H9 (cell line): ENCODE results near the gene NCBP2L. TPM values are rescaled to one million over a fixed set of nuclear protein-coding genes. Genes with fewer than 3 reads are reported as not detected.

Experiments
- DNase-seq: peaks from one replicate; pipeline ENCODE4 v3.0.0-alpha.2; 2017
- H2AFZ ChIP-seq: one replicate; pipeline ENCODE4 v1.6.1; 2013; ENCODE audit warnings: mild to moderate bottlenecking, low read length, control low read depth, moderate library complexity
- H2AK5ac ChIP-seq: 2 replicates; pipeline ENCODE4 v1.6.1; 2013; ENCODE audit warnings: low read length, control low read depth, mixed read lengths; ENCODE audit not compliant: insufficient read length
- H2BK120ac ChIP-seq: one replicate; pipeline ENCODE4 v1.6.1; 2013; ENCODE audit warnings: low read depth, mild to moderate bottlenecking, low read length, control low read depth, inconsistent platforms; ENCODE audit not compliant: poor library complexity, severe bottlenecking
- H2BK12ac ChIP-seq: 2 replicates; pipeline ENCODE4 v1.6.1; 2013; ENCODE audit warnings: low read length, control low read depth, mixed read lengths, low read depth; ENCODE audit not compliant: insufficient read length
- H2BK15ac ChIP-seq: 2 replicates; pipeline ENCODE4 v1.6.1; 2013; ENCODE audit warnings: low read depth, low read length, control low read depth
- H2BK20ac ChIP-seq: one replicate; pipeline ENCODE4 v1.6.1; 2013; ENCODE audit warnings: low read depth, mild to moderate bottlenecking, low read length, control low read depth, inconsistent platforms; ENCODE audit not compliant: poor library complexity, severe bottlenecking
- H2BK5ac ChIP-seq: 2 replicates; pipeline ENCODE4 v1.6.1; 2013; ENCODE audit warnings: low read length, control low read depth, mixed read lengths; ENCODE audit not compliant: insufficient read length
- H3K14ac ChIP-seq: 2 replicates; pipeline ENCODE4 v1.6.1; 2013; ENCODE audit warnings: low read length, control low read depth; ENCODE audit not compliant: insufficient read depth
- H3K18ac ChIP-seq: 2 replicates; pipeline ENCODE4 v1.6.1; 2013; ENCODE audit warnings: low read depth, mild to moderate bottlenecking, mixed read lengths, low read length, control low read depth; ENCODE audit not compliant: insufficient read length
- H3K23ac ChIP-seq: 2 replicates; pipeline ENCODE4 v1.6.1; 2013; ENCODE audit warnings: low read length, control low read depth, mixed read lengths, low read depth; ENCODE audit not compliant: insufficient read length
- H3K23me2 ChIP-seq: 2 replicates; pipeline ENCODE4 v1.6.1; 2013; ENCODE audit warnings: low read depth, mild to moderate bottlenecking, mixed read lengths, low read length, control low read depth; ENCODE audit not compliant: insufficient read length, poor library complexity, severe bottlenecking
- H3K27ac ChIP-seq: 2 replicates; pipeline ENCODE4 v1.5.1; 2013; ENCODE audit warnings: low read length, control low read depth, mixed read lengths, low read depth; ENCODE audit not compliant: insufficient read length
- H3K27me3 ChIP-seq: 2 replicates; pipeline ENCODE4 v1.6.1; 2013; ENCODE audit warnings: low read length, control low read depth, inconsistent platforms; ENCODE audit not compliant: insufficient read depth
- H3K4ac ChIP-seq: 2 replicates; pipeline ENCODE4 v1.6.1; 2013; ENCODE audit warnings: low read depth, mild to moderate bottlenecking, control low read depth, inconsistent platforms, low read length, moderate library complexity
- H3K4me1 ChIP-seq: 2 replicates; pipeline ENCODE4 v1.6.1; 2013; ENCODE audit warnings: low read length, control low read depth, inconsistent platforms; ENCODE audit not compliant: insufficient read depth
- H3K4me2 ChIP-seq: 2 replicates; pipeline ENCODE4 v1.6.1; 2013; ENCODE audit warnings: low read length, control low read depth, mixed read lengths; ENCODE audit not compliant: insufficient read length, insufficient read depth
- H3K56ac ChIP-seq: 2 replicates; pipeline ENCODE4 v1.6.1; 2013; ENCODE audit warnings: low read depth, mild to moderate bottlenecking, mixed read lengths, low read length, control low read depth; ENCODE audit not compliant: insufficient read length
- H3K79me1 ChIP-seq: 2 replicates; pipeline ENCODE4 v1.6.1; 2013; ENCODE audit warnings: low read depth, mild to moderate bottlenecking, moderate library complexity, low read length, control low read depth, inconsistent platforms; ENCODE audit not compliant: insufficient read depth, poor library complexity, severe bottlenecking
- H3K79me2 ChIP-seq: 2 replicates; pipeline ENCODE4 v1.6.1; 2013; ENCODE audit warnings: low read length, control low read depth, inconsistent platforms; ENCODE audit not compliant: insufficient read depth
- H3K9ac ChIP-seq: 2 replicates; pipeline ENCODE4 v1.6.1; 2013; ENCODE audit warnings: low read length, control low read depth, mixed read lengths; ENCODE audit not compliant: insufficient read length; ENCODE audit errors: extremely low read depth
- H3K9me3 ChIP-seq: one replicate; pipeline ENCODE4 v1.6.1; 2013; ENCODE audit warnings: low read depth, low read length, inconsistent platforms; ENCODE audit not compliant: control insufficient read depth
- H3T11ph ChIP-seq: one replicate; pipeline ENCODE4 v1.6.1; 2013; ENCODE audit warnings: mild to moderate bottlenecking, low read length, control low read depth, inconsistent platforms
- H4K20me1 ChIP-seq: one replicate; pipeline ENCODE4 v1.6.1; 2013; ENCODE audit not compliant: control insufficient read depth, insufficient read length, insufficient read depth
- H4K5ac ChIP-seq: 2 replicates; pipeline ENCODE4 v1.6.1; 2013; ENCODE audit warnings: low read depth, mild to moderate bottlenecking, mixed read lengths, low read length, control low read depth; ENCODE audit not compliant: insufficient read length
- H4K8ac ChIP-seq: replicated peaks from 2 replicates; pipeline ENCODE4 v1.6.1; 2013; ENCODE audit warnings: low read length, control low read depth, mixed read lengths, low read depth; ENCODE audit not compliant: insufficient read length
- H4K91ac ChIP-seq: 2 replicates; pipeline ENCODE4 v1.6.1; 2013; ENCODE audit warnings: low read depth, mild to moderate bottlenecking, moderate library complexity, mixed read lengths, low read length, control low read depth; ENCODE audit not compliant: insufficient read length
- H3K27ac Mint-ChIP-seq, 3 experiments: 2 replicates in 2 of 3; 3 replicates in 1 of 3; pipeline ENCODE4 v1.8.0; 2020 to 2021; ENCODE audit warnings: mixed read lengths in 3 of 3, mild to moderate bottlenecking in 1 of 3, moderate library complexity in 1 of 3
- H3K27me3 Mint-ChIP-seq: 2 replicates; pipeline ENCODE4 v1.8.0; 2021; ENCODE audit warnings: low read depth, mild to moderate bottlenecking, moderate library complexity, mixed read lengths
- H3K36me3 Mint-ChIP-seq, 3 experiments: 2 replicates in 2 of 3; 3 replicates in 1 of 3; pipeline ENCODE4 v1.8.0; 2020 to 2021; ENCODE audit warnings: low read depth in 3 of 3, mixed read lengths in 3 of 3; ENCODE audit not compliant: insufficient read depth in 1 of 3
- H3K4me1 Mint-ChIP-seq, 2 experiments: 2 replicates each; pipeline ENCODE4 v1.8.0; 2020; ENCODE audit warnings: mixed read lengths in 2 of 2
- H3K4me3 Mint-ChIP-seq, 2 experiments: 2 replicates in 1 of 2; 3 replicates in 1 of 2; pipeline ENCODE4 v1.8.0; 2020 to 2021; ENCODE audit warnings: mild to moderate bottlenecking in 2 of 2, mixed read lengths in 2 of 2, moderate library complexity in 1 of 2
- H3K9me3 Mint-ChIP-seq, 2 experiments: 2 replicates in 1 of 2; 3 replicates in 1 of 2; pipeline ENCODE4 v1.8.0; 2020; ENCODE audit warnings: mild to moderate bottlenecking in 2 of 2, mixed read lengths in 2 of 2, moderate library complexity in 1 of 2
- CTCF ChIP-seq: fragments of 200-600 bp; sonication (generic); conservative IDR thresholded peaks from 3 replicates; pipeline ENCODE4 v1.8.0; 2021; ENCODE audit warnings: antibody characterized with exemption, mild to moderate bottlenecking
- WGBS: extraction: QIAGEN DNeasy Blood & Tissue Kit; methylation state at CpG from one replicate; pipeline ENCODE4 v1.1.7; 2013; ENCODE audit warnings: missing lambda C conversion rate, low lambda C conversion rate, mixed read lengths; ENCODE audit not compliant: insufficient read length; ENCODE audit errors: extremely low coverage; 5-methylcytosine and 5-hydroxymethylcytosine counted together
- total RNA-seq: library from RNA; stranded (reverse); gene quantifications from 2 replicates; pipeline ENCODE4 v1.2.1, GENCODE V29; 2021

The NCBP2L gene
- total RNA-seq, 1 experiment from 2014 or later = not detected

- H3T11ph ChIP-seq = no peak within 1 kb of the TSS
- Mint-ChIP-seq H3K36me3 (peaks cover 0 to 2% (median 0%) of the 10 kb centered on the region in 3 experiments; a peak in 1 of 7 replicates), H3K4me1 (peaks cover 16 to 31% of the 10 kb centered on the region in 2 experiments), H3K4me3 (peak within 1 kb of the TSS; percentile 59 to 87), H3K27me3 (peaks cover 45% of the 10 kb centered on the region), H3K9me3 (peaks cover 0 to 29% of the 10 kb centered on the region in 2 experiments; a peak in 2 of 5 replicates), H3K27ac (no peak within 1 kb of the TSS)
- peak within 1 kb of the TSS; percentile 56 for H3K4me2 ChIP-seq
- no peak within 1 kb of the TSS for H2AK5ac ChIP-seq
- no peak within 1 kb of the TSS for H3K27ac ChIP-seq
- peaks cover 7% of the 10 kb centered on the region for H3K23me2 ChIP-seq
- H4K91ac ChIP-seq = no peak within 1 kb of the TSS
- H4K20me1 ChIP-seq = no peaks in the 10 kb centered on the region
- no peak for TF ChIP-seq CTCF
- no peak within 1 kb of the TSS for H4K5ac ChIP-seq
- H2BK5ac ChIP-seq = no peak within 1 kb of the TSS
- H2AFZ ChIP-seq = no peak within 1 kb of the TSS
- no peaks in the 10 kb centered on the region for H3K9me3 ChIP-seq
- H3K4me1 ChIP-seq = peaks cover 6% of the 10 kb centered on the region; the same call in 1 of the 2 replicates
- no peak within 1 kb of the TSS for H3K4ac ChIP-seq
- H2BK20ac ChIP-seq = no peak within 1 kb of the TSS
- no peak within 1 kb of the TSS for H3K9ac ChIP-seq
- H3K56ac ChIP-seq = no peak within 1 kb of the TSS
- H2BK120ac ChIP-seq = no peak within 1 kb of the TSS
- no CpG with 5 or more reads among the region's 59 CpGs for WGBS
- H2BK15ac ChIP-seq = no peak within 1 kb of the TSS
- no peaks in the 10 kb centered on the region for H3K79me2 ChIP-seq
- peak; percentile 81 for DNase-seq
- H2BK12ac ChIP-seq = no peak within 1 kb of the TSS
- no peak within 1 kb of the TSS for H3K23ac ChIP-seq
- H3K14ac ChIP-seq = no peak within 1 kb of the TSS; the same call in 1 of the 2 replicates
- no peak within 1 kb of the TSS for H3K18ac ChIP-seq
- peaks cover 17% of the 10 kb centered on the region for H3K27me3 ChIP-seq
- no peaks in the 10 kb centered on the region for H3K79me1 ChIP-seq
- no peak within 1 kb of the TSS for H4K8ac ChIP-seq
These were observed 1.6 kb upstream of the NCBP2L start, which contains the start of gene TSC22D3 for GRCh38 chrX:107775734-107776511. Gene TSC22D3, minus strand, starts transcription at chrX:107775787. Its CDS starts 368 bp downstream, at chrX:107775419.
